NCI-H187 (cell line): Measurements from ENCODE around the gene HGS.
A peak's percentile ranks its signal among the peaks of the same experiment; 100 is the strongest.

Source experiments
- DNase-seq, 2 experiments: peaks; one replicate each; lab custom pipeline; 2025; lab: John Stamatoyannopoulos, UW

HGS gene

GRCh38 chr17:81706232-81706611, 22.4 kb downstream of the HGS start:
- no peak for DNase-seq

GRCh38 chr17:81706757-81707624, 23.2 kb downstream of the HGS start:
- DNase-seq = no peak

- DNase-seq = no peak
These were observed 24.2 kb downstream of the HGS start for GRCh38 chr17:81707725-81708646.

GRCh38 chr17:81708739-81709185, 25.0 kb downstream of the HGS start:
- no peak for DNase-seq

- no peak for DNase-seq
These were observed 26.9 kb downstream of the HGS start for GRCh38 chr17:81710514-81711308.

GRCh38 chr17:81711814-81712467, 28.1 kb downstream of the HGS start, which contains the start of gene SLC25A10:
Gene SLC25A10 (plus strand): TSS chr17:81712284. CDS start chr17:81712427, 143 bp downstream.
- peak; percentile 61 to 76 for DNase-seq

GRCh38 chr17:81712468-81713003, 28.7 kb downstream of the HGS start:
- DNase-seq = no peak

GRCh38 chr17:81713004-81713555, 29.3 kb downstream of the HGS start:
- no peak for DNase-seq

- no peak for DNase-seq
These were observed 30.0 kb downstream of the HGS start for GRCh38 chr17:81713556-81714411.

- DNase-seq = no peak
These were observed 30.7 kb downstream of the HGS start for GRCh38 chr17:81714412-81715106.

GRCh38 chr17:81715107-81715871, 31.5 kb downstream of the HGS start:
- DNase-seq = no peak

GRCh38 chr17:81715872-81716673, 32.3 kb downstream of the HGS start:
- no peak for DNase-seq

GRCh38 chr17:81716674-81716996, 32.8 kb downstream of the HGS start:
- DNase-seq = no peak

GRCh38 chr17:81717049-81717765, 33.4 kb downstream of the HGS start:
- DNase-seq = no peak

- DNase-seq = no peak
These were observed 33.9 kb downstream of the HGS start for GRCh38 chr17:81717766-81718089.

GRCh38 chr17:81719410-81720266, 35.8 kb downstream of the HGS start:
- DNase-seq = no peak
